HG03460 (cell line): ENCODE measurements around the gene BCAS3.
"Not testable (repeated sequence)": the region's sequence is repeated elsewhere in the genome, so short reads cannot be mapped to it uniquely, and the experiment has no call there.

Experiments
- ATAC-seq: cut with Tn5 transposase; IDR thresholded peaks from one replicate; pipeline ENCODE4 v1.9.1; 2021; ENCODE audit not compliant: unreplicated experiment

Gene BCAS3

GRCh38 chr17:61351745-61352407, 674.2 kb downstream of the BCAS3 start:
- no peak for ATAC-seq

GRCh38 chr17:61352408-61352770, 674.7 kb downstream of the BCAS3 start:
- ATAC-seq, result no peak

GRCh38 chr17:61352781-61353491, 675.3 kb downstream of the BCAS3 start:
- no peak for ATAC-seq

DNA sequence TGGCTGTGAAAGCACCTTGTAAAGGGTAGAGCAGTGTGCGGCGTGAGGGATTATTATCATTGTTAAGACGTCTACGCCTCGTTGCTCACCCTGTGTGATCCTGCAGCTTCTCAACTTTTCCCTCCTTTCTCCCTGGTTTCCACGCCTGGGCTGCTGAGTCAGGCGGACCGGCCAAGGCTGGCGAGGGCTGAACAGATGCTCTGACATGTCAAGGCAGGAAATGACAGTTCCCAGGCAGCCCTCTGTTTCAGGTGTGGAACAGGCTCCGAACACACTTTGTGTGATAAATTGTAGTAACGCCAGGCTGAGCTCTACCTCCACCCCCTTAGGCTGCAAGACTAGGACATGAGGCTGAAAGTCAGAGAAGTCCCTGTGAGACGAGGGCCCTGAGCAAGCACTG, 676.0 kb downstream of the BCAS3 start:
- no peak for ATAC-seq

- ATAC-seq, result no peak
These were observed 677.5 kb downstream of the BCAS3 start for GRCh38 chr17:61354895-61355874.

GRCh38 chr17:61357061-61357460, 679.4 kb downstream of the BCAS3 start:
- ATAC-seq, result not testable (repeated sequence)

GRCh38 chr17:61359513-61359912, 681.9 kb downstream of the BCAS3 start:
- ATAC-seq, result not testable (repeated sequence)

GRCh38 chr17:61360318-61360943, 682.8 kb downstream of the BCAS3 start:
- no peak for ATAC-seq

DNA sequence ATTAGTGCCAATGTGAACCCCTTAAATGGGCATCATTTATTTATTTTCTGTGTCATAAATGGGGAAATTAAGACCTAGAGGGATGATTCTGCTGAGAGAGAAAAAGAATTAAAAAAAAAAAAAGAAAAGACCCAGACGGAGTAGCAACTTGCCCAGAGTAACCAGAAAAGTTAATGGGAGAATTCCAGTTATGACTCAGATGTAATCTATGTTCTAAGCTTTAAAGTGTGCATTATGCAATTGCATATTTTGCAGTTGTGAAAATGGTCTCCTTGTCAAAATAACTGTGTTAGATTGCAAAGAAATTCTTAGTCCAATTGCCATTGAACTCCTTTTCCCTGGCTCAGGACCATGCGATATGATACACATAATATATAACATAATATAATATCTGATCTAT, 683.4 kb downstream of the BCAS3 start:
- no peak for ATAC-seq

DNA sequence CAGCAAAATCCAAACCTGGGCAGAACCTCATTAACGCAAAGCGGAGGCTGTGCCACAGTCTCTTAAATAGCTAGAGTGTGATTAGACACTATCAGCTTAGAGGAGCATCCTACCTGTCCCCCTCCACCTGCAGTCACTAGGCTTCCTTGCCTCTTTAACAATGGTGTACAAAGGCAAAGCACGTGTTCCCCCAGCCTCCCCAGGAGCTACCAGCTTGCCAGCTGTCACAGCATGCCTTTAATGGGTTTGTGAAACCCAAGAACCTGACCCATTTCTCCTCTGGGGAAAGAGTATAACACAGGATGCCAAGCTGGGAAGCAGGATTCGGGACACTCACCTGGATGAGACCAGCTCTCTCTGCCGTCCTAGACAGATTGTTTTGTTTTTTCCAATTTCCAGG, 684.7 kb downstream of the BCAS3 start:
- ATAC-seq, result no peak

- ATAC-seq, result no peak
These were observed 685.4 kb downstream of the BCAS3 start for GRCh38 chr17:61362852-61363600.

DNA sequence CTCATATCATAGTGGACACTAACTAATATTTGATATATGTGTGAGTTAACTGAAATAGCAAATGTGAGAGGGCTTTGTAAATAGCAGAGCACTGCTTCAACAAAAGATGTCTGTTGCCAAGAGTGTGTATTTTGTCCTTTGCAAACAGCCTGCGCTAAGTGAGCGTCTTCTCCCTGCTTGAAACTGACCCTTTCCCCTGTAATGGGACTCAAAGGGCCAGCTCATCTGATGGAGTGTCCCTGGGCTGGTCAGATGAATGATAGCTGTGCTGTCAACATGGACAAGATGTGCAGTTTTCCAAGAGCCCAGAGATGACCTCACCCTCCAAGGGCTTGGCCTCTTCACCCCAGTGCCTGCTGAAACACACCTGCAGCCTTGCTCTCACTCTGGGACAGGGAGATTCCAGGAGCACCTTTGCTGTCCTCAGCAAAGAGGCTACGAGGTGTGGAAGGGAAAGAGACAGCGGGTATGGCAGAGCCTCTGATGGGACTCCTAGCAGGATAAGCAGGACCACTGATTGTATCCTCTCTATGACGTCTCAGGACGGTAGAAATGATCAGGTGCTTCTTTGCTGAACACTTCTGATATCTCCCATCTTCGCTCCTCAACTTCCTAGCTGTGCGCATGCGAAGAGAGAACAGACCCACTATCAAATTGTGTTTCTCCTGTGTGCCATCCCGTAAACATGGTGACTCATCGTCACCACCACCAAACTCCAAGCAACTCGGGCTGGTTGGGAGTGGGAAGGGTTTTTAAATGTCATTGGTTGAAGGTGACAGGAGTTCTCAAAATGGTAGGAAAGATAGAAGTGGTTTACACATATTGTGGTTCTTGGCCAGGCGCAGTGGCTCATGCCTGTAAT, 686.2 kb downstream of the BCAS3 start:
- no peak for ATAC-seq

GRCh38 chr17:61364463-61364846, 686.8 kb downstream of the BCAS3 start:
- no peak for ATAC-seq

GRCh38 chr17:61366076-61366714, 688.5 kb downstream of the BCAS3 start:
- ATAC-seq, result no peak

DNA sequence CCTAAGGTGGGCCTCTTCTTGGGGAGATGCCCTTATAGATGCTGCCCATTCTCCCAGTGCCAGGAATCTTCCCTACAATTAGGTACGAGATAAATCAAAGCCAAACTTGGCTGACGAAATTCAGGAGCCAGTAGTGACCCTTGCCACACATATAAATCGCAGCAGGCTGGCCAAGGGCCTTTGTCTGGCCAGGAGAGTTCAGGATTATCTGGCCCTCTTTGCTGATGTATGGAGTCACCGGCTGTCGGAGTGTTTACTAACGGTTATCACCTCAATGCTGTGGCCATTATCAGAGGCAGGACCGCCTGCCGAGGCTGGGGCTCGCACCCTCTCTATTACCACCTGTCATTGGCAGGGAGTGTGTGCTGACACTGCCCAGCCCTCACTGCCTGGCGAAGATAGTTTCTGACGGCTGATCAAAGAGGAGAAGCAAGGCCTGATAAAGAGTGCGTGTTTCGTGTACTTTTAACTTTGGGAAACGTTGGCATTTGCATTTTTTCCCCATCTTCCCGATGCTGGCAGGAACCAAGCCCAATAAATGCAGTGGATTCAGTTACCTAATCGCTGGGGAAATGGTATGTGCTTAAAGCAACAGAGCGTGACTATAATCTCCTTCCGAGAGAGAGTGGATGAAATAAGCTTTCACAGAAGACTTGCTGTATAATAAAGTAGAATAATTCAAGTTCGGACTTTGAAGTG, 689.2 kb downstream of the BCAS3 start:
- no peak for ATAC-seq

DNA sequence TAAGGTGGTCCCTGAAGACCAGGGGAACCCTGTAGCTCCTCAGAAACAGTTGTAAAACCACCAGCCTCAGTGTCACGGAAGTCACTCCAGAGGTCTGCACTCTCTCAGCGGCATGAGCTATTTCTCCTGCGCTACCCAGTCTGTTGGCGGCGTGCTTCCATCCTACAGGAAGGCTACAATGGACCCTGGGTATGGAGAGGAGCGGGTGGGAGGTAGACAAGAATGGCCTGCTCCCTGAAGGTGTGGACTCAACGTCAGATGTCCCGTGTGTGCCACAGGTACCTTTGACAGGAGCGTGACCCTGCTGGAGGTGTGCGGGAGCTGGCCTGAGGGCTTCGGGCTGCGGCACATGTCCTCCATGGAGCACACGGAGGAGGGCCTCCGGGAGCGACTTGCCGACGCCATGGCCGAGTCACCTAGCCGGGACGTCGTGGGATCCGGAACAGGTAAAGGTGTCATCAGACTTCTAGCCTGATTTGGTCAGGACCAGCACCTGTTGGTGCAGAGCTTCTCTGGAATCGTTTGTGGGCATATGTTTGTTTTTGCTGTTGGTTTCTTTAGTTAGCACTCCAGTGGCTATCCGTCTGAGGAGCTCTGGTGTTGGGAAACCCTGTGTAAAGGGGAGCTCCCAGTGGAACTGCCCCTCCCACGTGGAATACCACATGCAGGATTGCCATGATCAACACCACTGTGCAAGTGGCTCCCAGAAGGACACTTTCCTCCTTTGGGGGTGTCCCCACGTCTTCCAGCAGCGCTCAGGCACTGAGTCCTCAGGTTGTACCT, 690.6 kb downstream of the BCAS3 start:
- ATAC-seq, result no peak

DNA sequence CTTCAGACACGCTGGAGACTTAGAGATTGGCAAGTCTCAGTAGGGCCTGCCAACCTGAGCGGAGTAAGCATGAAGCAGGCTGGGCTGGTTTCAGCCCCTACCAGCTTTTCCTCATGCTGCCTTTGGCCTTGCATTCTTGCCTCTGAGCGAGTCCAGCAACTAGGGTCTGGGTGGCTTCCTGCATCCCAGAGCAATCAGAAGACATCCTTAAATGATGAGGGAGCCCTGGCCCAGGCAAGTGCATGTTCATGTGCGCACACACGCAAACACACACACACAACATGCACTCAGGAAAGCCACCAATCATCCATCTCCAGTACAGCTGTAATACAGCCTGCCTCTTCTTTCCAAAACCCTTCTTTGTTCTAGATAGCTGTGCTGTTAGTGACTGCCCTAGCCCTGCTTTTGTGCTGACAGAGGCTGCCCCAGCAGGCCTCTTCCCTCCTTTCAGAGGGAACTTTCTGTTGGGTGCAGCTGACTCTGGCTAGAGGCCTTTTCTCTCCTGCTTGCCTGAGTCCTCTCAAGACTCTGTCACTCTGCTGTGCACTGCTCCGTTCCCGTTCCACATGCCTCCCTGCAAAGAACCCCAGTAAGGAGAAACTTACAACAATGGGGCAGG, 691.3 kb downstream of the BCAS3 start:
- no peak for ATAC-seq
